HG03039 (cell line): Measurements from ENCODE around the gene CREB3L4.
"Not testable (repeated sequence)": the region's sequence is repeated elsewhere in the genome, so short reads cannot be mapped to it uniquely, and the experiment has no call there.

Source experiments
- ATAC-seq: cut with Tn5 transposase; IDR thresholded peaks from one replicate; pipeline ENCODE4 v1.9.1; 2021; ENCODE audit warnings: mild to moderate bottlenecking, moderate library complexity; ENCODE audit not compliant: unreplicated experiment

Gene CREB3L4

GRCh38 chr1:153958111-153958960 lies 9.4 kb upstream of the CREB3L4 start, which contains the start of gene CRTC2:
TSS of gene CRTC2 (minus strand) at chr1:153958612. CDS start at chr1:153958497, 115 bp downstream.
- peak; percentile 73 for ATAC-seq

- ATAC-seq: no peak
Observed at GRCh38 chr1:153958961-153959260, 8.8 kb upstream of the CREB3L4 start.

GRCh38 chr1:153959454-153959853 lies 8.2 kb upstream of the CREB3L4 start:
- no peak for ATAC-seq

- no peak for ATAC-seq
Observed at GRCh38 chr1:153960206-153960605, 7.5 kb upstream of the CREB3L4 start.

- no peak for ATAC-seq
Observed at GRCh38 chr1:153961421-153961820, 6.3 kb upstream of the CREB3L4 start.

- ATAC-seq: no peak
Observed at GRCh38 chr1:153962088-153963029, 5.3 kb upstream of the CREB3L4 start.

GRCh38 chr1:153963030-153963849 lies 4.5 kb upstream of the CREB3L4 start, which contains the start of gene SLC39A1:
TSS of gene SLC39A1 (minus strand) at chr1:153963537. CDS start at chr1:153962715, 822 bp downstream.
- no peak for ATAC-seq

GRCh38 chr1:153963850-153964331 lies 3.8 kb upstream of the CREB3L4 start:
- ATAC-seq: no peak

- ATAC-seq: no peak
Observed at GRCh38 chr1:153968000-153968363, 280 bp downstream of the CREB3L4 start.

GRCh38 chr1:153968408-153968807 lies 706 bp downstream of the CREB3L4 start:
- no peak for ATAC-seq

- no peak for ATAC-seq
Observed at GRCh38 chr1:153968972-153969371, 1.3 kb downstream of the CREB3L4 start.

GRCh38 chr1:153970346-153970745 lies 2.6 kb downstream of the CREB3L4 start:
- no peak for ATAC-seq

- ATAC-seq: no peak
Observed at GRCh38 chr1:153973071-153973470, 5.4 kb downstream of the CREB3L4 start.

GRCh38 chr1:153973525-153973924 lies 5.8 kb downstream of the CREB3L4 start:
- ATAC-seq: no peak

GRCh38 chr1:153976819-153977249 lies 9.1 kb downstream of the CREB3L4 start:
- no peak for ATAC-seq

- ATAC-seq: peak; percentile 74
Observed at GRCh38 chr1:153977250-153978240, 9.8 kb downstream of the CREB3L4 start, which contains the start of gene JTB. TSS of gene JTB (minus strand) at chr1:153977674. CDS start at chr1:153977252, 422 bp downstream.

- no peak for ATAC-seq
Observed at GRCh38 chr1:153978274-153978909, 10.7 kb downstream of the CREB3L4 start.

GRCh38 chr1:153979091-153979490 lies 11.4 kb downstream of the CREB3L4 start:
- ATAC-seq: not testable (repeated sequence)

GRCh38 chr1:153981735-153982134 lies 14.0 kb downstream of the CREB3L4 start:
- not testable (repeated sequence) for ATAC-seq
